GM18511 (cell line): ENCODE measurements around the gene SF3B5.
A peak's percentile ranks its signal among the peaks of the same experiment; 100 is the strongest.
"Not testable (repeated sequence)": the region's sequence is repeated elsewhere in the genome, so short reads cannot be mapped to it uniquely, and the experiment has no call there.

Experiments
- ATAC-seq: cut with Tn5 transposase; IDR thresholded peaks from one replicate; pipeline ENCODE4 v1.9.1; 2021; ENCODE audit warnings: mild to moderate bottlenecking, moderate library complexity; ENCODE audit not compliant: unreplicated experiment

Gene SF3B5

GRCh38 chr6:144106206-144106605, 10.8 kb upstream of the SF3B5 start:
- no peak for ATAC-seq

GRCh38 chr6:144104898-144105487, 9.6 kb upstream of the SF3B5 start:
- no peak for ATAC-seq

DNA sequence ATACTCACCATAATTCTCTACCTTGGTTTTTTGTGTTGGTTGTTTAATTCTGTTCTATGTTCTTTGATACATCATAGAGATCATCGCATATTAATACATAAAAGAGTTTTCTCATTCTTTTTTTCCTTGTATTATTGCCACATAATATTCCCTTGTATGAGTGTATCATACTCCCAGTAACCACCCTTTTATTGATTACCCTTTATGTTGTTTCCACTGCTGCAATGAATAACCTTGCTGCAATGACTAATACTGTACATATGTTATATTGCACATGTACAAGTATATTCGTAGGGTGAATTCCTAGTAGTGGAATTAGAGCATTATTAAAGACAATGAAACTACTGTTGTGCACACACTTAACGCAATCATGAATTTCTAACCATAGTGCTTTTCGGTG, 9.1 kb upstream of the SF3B5 start:
- no peak for ATAC-seq

- ATAC-seq, result no peak
These were observed 7.7 kb upstream of the SF3B5 start for GRCh38 chr6:144103026-144103563.

DNA sequence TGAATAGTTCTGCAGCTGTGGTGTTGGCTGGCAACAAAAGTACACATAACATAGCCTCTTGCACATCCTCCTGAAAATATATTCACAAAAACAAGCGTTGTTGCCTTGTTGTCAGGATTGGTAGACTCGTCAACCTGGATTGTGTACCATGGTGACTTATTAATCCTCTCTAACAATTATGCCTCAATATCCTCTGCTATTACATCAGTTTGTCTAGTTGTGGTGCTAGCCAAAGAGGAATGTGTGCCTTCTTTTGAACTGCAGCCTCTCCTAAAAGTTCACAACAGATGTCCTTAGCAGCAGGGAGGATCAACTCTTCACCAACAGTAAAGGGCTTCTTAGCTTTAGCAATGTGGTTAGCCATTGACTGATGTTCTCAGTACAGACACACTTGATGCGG, 3.6 kb upstream of the SF3B5 start:
- ATAC-seq, result no peak

- ATAC-seq, result no peak
These were observed 641 bp downstream of the SF3B5 start for GRCh38 chr6:144094731-144095133.

GRCh38 chr6:144093658-144094057, 1.7 kb downstream of the SF3B5 start:
- ATAC-seq, result no peak

DNA sequence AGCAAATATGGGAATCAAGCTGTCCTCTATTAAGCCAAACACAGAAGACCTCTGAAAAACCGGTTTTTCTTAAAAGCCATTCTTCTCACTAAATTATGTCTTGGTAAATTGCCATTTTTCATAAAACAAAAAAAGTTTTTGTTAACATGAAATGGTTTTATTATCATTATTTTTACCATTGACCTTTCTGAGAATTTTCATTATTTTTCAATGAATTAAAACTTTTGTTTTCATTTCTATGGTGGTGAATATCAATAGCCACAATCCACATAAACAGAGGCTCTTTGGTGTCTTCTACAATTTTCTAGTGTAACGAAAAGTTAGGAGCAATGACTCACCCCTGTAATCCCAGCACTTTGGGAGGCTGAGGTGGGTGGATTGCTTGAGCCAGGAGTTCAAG, 2.1 kb downstream of the SF3B5 start:
- no peak for ATAC-seq

DNA sequence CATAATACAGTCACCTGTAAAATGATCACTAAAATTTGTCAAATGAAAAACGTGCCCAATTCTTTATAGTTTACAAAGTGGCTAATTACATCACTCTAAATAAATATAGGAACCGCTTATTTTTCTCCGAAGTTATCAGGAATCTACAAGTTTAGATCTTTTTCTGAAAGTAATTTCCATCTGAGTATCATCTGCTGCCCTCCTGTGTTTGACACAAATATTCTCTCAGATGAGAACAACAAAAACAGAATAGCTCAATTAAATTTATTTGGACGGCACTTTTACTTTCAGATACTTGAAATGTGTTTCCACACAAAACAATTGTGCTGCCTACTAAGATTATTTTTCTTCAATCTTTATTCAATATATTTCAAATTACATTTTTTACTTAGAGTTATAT, 5.0 kb downstream of the SF3B5 start:
- no peak for ATAC-seq

DNA sequence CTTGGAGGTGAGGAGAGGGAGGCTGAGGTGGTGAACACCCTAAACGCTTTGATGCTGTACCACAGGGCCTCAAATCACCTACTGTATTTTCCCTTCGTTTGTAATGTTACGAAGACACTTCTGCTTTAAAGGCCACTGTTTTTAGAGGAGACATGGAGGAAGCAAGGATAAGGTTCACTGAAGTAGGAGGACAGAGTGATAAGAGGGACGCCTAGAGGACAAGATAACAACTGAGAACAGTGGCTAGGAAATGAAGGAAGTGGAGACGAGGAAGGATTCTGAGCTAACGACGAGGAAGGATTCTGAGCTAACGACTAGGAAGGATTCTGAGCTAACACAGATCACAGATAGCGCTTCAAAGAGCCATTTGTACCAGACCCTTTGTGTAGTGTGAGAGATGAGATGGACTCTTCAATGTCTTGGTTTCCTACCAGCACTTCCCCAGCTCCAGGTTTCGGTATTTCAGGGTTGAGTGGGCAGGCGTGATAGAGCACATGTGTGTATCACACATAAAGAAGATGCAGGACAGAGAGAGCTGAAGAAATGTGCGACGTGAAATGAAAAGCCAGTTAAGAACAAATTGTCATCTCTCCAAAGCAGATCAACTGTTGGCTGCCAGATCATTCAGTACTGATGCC, 7.5 kb downstream of the SF3B5 start:
- peak; percentile 78 for ATAC-seq

DNA sequence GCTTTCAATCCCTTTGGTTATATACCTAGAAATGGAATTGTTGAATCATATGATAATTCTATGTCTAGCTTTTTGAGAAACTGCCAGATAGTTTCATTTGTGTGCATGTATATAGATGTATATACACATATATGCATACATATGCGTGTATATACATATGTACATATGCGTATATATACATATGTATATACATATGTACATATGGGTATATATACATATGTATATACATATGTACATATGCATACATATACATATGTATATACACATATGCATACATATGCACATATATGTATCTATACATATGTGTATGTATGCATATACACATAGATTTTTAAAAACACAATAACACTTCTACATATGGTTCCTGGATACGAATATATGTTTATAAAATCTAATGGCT, 8.4 kb downstream of the SF3B5 start:
- ATAC-seq, result no peak

- no peak for ATAC-seq
These were observed 12.2 kb downstream of the SF3B5 start for GRCh38 chr6:144083172-144083571.

- not testable (repeated sequence) for ATAC-seq
These were observed 13.0 kb downstream of the SF3B5 start for GRCh38 chr6:144082412-144082811.

DNA sequence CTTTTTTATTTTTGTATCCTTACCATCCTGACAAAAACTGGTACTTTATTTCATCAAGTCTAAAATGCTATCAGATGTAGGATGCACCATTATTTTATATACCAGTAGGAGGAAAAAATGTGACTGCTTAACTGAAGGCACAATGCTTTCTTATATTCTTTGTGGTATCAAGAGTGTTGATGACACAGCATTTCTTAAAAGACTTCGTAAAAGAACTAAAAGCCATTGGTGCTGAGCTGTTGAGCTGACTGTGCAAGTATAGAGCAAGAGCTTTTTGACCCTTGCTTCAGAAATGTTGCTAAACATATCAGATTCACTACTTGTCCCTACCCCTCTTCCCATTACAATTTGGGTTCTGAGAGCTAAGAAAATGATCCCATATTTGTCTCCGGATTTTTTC, 17.5 kb downstream of the SF3B5 start:
- no peak for ATAC-seq

DNA sequence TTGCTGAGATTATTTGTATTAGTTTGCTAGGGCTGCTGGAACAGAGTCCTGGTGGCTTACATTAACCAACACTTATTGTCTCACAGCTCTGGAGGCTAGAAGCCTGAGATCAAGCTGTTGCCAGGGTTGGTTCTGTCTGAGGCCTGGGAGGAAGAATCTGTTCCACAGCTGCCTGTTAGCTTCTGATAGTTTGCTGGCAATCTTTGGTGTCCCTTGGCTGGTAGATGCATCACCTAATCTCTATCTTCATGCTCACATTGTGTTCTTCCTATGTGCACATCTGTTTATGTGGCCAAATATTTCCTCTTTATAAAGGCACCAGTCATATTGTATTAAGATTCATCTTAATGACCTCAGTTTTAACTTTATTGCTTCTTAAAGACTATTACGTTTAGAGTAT, 19.5 kb downstream of the SF3B5 start:
- peak; percentile 36 for ATAC-seq

DNA sequence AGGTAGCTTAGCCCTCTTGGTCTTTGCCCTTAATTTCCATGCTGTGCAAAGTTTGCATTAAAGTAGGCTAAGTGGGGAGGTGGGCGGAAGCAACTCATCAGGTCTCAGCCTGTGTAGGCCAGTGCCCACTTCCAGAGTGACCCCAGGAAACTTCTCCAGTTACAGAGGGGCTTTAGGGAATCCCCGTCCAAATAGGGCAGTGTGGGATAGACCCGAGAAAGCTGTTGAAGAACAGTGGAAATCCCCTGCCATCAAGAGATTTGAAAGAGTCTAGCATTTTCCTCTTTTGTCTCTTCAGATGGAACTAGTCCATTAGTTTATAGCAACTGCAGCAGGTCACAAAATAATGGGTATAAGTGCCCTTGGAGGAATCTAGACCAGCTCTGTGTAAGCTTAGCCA, 20.2 kb downstream of the SF3B5 start:
- ATAC-seq, result peak; percentile 69

GRCh38 chr6:144073024-144073423, 22.3 kb downstream of the SF3B5 start:
- ATAC-seq, result no peak

GRCh38 chr6:144069506-144069905, 25.9 kb downstream of the SF3B5 start:
- ATAC-seq, result no peak

- ATAC-seq, result no peak
These were observed 26.6 kb downstream of the SF3B5 start for GRCh38 chr6:144068794-144069193.

GRCh38 chr6:144066741-144067484, 28.5 kb downstream of the SF3B5 start:
- ATAC-seq, result peak; percentile 39

GRCh38 chr6:144066255-144066654, 29.1 kb downstream of the SF3B5 start:
- ATAC-seq, result no peak

GRCh38 chr6:144065213-144065660, 30.1 kb downstream of the SF3B5 start:
- ATAC-seq, result no peak
